ENCODE measurements around the gene FBXW5.
A peak's percentile ranks its signal among the peaks of the same experiment; 100 is the strongest.

Gene FBXW5

DNA sequence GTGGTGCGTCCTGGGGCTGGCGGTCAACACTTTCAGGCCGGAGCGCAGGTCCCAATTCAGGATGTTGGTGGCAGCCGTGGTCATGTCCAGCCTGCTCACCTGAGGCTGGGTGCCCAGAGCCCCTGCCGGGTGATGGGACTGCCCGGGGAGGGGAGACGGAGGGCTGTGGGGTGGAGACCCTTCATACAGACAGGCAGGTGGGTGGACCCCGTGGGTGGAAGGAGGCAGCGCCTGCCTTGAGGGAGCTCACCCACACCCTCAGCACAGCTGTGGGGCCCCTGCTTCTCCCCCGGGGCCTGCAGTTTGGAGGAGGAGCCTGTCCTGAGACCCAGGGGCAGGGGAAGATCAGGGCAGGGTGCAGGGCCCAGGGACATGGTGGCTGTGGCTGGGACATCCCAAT, 25.8 kb upstream of the FBXW5 start:
- TF ChIP-seq, protein P1, sequence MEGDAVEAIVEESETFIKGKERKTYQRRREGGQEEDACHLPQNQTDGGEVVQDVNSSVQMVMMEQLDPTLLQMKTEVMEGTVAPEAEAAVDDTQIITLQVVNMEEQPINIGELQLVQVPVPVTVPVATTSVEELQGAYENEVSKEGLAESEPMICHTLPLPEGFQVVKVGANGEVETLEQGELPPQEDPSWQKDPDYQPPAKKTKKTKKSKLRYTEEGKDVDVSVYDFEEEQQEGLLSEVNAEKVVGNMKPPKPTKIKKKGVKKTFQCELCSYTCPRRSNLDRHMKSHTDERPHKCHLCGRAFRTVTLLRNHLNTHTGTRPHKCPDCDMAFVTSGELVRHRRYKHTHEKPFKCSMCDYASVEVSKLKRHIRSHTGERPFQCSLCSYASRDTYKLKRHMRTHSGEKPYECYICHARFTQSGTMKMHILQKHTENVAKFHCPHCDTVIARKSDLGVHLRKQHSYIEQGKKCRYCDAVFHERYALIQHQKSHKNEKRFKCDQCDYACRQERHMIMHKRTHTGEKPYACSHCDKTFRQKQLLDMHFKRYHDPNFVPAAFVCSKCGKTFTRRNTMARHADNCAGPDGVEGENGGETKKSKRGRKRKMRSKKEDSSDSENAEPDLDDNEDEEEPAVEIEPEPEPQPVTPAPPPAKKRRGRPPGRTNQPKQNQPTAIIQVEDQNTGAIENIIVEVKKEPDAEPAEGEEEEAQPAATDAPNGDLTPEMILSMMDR (IDR thresholded peaks at IDR 0.05; ENCODE audit: insufficient read depth, low read depth, low read length, missing control alignments), result no peak
- no peak overlapping the region for H3K4me3 ChIP-seq (ENCODE audit: low read depth, low read length)
- DNase-seq (ENCODE audit: low read depth), result no peak

DNA sequence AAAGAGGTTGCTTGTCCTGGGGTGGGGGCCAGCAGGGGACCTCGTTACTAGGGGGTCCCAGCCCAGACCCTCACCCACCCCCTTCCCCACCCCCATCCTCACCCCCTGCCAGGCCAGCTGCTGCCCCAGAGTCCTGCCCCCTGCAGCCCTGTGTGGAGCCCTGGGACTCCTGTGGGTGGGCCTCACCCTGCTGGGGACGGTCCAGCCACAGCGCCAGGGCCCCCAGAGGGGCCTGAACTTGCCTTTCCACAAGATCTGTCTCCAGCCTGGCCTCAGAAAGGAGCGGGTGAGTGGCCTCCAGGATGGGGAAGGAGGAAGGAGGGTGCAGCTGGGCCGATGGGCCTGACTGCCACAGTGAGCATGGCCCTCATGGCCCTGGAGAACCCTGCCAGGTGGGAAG, 25.2 kb upstream of the FBXW5 start:
- DNase-seq (ENCODE audit: low read depth), result no peak
- TF ChIP-seq, protein P1 (IDR thresholded peaks at IDR 0.05; ENCODE audit: insufficient read depth, low read depth, low read length, missing control alignments), result no peak
- no peak overlapping the region for H3K4me3 ChIP-seq (ENCODE audit: low read depth, low read length)

DNA sequence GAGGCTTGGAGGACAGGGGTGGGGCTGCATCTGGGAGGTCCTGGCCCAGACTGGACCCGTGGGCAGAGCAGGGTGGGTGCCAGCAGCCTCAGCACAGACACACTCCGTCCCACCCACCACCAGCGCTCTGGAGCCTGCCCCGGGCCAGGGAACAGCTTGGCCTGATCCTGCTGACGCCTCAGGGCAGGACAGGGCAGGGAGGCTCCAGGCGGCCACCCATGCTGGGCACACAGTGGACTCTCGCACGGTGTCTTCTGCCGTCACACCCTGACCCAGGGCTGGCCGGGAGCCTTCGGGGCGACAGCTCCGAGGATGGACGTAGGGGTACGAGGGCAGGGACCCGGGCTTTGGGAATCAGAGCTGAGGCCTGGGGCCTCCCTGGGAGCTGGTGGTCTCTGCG, 24.6 kb upstream of the FBXW5 start:
- no peak for DNase-seq (ENCODE audit: low read depth)
- TF ChIP-seq, protein P1 (IDR thresholded peaks at IDR 0.05; ENCODE audit: insufficient read depth, low read depth, low read length, missing control alignments), result no peak
- no peak overlapping the region for H3K4me3 ChIP-seq (ENCODE audit: low read depth, low read length)

DNA sequence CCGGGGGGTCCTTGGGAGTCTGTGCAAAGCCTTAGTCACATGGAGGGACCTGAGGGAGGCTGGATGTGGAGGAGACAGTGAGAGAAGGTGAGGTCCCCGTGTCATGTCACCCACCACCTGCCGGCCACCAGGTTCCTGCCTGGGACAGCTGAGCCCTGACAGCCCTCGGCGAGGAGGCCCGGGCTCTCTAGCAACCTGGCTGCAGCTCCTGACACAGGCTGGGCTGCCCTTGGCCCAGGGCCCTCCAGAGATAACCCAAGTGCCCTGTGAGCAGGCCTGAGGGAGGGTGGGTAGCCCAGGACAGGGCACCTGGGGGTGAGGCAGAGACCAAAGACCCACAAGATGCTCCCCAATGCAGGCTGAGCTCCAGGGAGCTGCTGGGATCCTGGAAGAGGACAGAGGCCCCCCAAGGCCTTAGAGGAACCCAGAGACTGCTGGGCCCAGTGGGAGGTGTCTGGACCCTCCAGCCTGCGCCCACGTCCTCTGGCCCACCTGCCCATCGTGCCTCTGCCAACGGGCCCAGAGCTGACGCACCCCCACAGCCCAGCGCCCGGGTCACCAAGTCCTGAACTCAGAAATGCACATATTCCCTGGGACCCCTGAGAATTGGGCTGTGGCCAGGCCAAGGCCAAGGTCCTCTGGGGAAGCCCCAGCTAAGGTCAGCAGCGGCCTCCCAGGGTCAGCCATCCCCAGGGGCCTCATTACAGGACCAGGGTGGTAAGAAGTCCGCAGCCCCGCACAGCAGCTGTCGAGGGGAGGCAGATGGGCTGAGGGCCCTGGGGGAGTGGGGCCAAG, 24.0 kb upstream of the FBXW5 start:
- TF ChIP-seq, protein P1 (IDR thresholded peaks at IDR 0.05; ENCODE audit: insufficient read depth, low read depth, low read length, missing control alignments), result no peak
- no peak for DNase-seq (ENCODE audit: low read depth)
- H3K4me3 ChIP-seq (ENCODE audit: low read depth, low read length), result no peak overlapping the region

DNA sequence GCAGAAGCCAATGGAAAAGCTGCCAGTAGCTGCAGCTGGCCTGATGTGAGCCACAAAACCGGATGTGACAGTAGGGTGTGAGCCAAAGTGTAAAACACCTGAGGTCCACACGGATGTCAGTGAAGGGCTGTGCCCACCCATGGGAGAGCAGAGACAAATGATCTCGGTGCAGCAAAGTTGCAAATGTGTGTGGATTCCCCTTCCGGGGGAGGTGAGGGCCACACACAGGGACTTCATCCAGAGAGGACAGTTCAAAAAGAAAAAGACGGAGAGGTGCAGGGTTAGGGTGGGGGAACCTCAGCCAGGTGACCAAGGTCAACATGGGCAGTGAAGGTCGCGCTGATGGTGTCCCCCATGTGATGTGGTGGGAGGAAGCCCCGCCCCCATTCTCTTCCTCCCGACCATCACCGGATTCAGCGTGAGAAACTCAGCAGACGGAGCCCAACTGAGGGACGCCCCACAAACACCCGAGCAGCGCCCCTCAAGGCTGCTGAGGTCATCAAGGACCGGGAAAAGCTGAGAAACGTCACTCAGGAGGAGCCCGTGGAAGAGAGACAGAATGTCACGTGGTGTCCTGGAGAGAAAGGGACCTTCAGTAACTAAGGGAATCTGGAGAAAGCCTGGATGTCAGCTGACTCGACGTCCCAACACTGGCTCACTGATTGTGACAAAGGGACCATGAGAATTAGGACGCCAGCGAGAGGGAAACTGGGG, 21.4 kb upstream of the FBXW5 start:
- no peak overlapping the region for H3K4me3 ChIP-seq (ENCODE audit: low read depth, low read length)
- DNase-seq (ENCODE audit: low read depth), result peak; percentile 58
- TF ChIP-seq, protein P1 (IDR thresholded peaks at IDR 0.05; ENCODE audit: insufficient read depth, low read depth, low read length, missing control alignments), result no peak

DNA sequence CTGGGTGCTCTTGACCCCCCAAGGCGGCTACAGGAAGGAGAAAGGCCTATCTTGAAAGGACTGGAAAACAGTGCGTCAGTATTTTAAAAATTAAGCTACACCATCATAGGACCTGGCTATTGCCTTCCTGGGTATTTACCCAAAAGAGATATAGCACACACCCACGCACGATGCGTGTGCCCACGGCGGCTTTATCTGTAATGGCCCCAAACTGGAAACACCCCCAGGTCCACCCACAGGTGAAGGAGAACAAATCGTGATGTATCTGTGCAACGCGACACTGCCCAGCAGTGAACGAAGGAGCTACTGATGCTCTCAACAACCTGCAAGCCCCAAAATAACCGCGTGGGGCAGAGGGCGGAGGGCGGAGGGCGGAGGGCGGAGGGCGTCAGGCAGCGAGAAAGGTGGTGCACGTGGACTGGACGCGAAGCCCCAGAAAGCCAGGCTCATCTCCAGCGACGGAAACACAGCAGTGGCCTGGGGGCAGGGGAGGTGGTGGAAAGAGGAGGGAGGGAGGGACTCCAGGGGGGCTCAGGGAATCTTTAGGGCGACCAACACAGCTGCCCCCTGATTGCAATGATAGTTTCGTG, 20.4 kb upstream of the FBXW5 start:
- no peak overlapping the region for H3K4me3 ChIP-seq (ENCODE audit: low read depth, low read length)

More for the DNA sequence above, 20.4 kb upstream of the FBXW5 start:
- DNase-seq (ENCODE audit: low read depth), result no peak
- TF ChIP-seq, protein P1 (IDR thresholded peaks at IDR 0.05; ENCODE audit: insufficient read depth, low read depth, low read length, missing control alignments), result no peak

Measured in GM12865 (cell line).